T-helper 1 cell treated with Interleukin-12 subunit alpha and Interleukin-12 subunit beta and Interleukin-4 antibody, amounts not matched to agents 30 μg/mL and 1 μg/mL, for 36 hours (primary cell): ENCODE measurements around the gene SLC35B4.

Experiments used
- H3K27ac Mint-ChIP-seq: one replicate; pipeline ENCODE4 v1.8.0; 2021; ENCODE audit warnings: mild to moderate bottlenecking, mixed read lengths
- H3K27me3 Mint-ChIP-seq: one replicate; pipeline ENCODE4 v1.8.0; 2021; ENCODE audit warnings: low read depth, mixed read lengths
- H3K36me3 Mint-ChIP-seq: one replicate; pipeline ENCODE4 v1.8.0; 2021; ENCODE audit warnings: low read depth, mixed read lengths
- H3K4me1 Mint-ChIP-seq: one replicate; pipeline ENCODE4 v1.8.0; 2021; ENCODE audit warnings: low read depth, mixed read lengths
- H3K4me3 Mint-ChIP-seq: one replicate; pipeline ENCODE4 v1.8.0; 2021; ENCODE audit warnings: mild to moderate bottlenecking, moderate library complexity, mixed read lengths
- H3K9me3 Mint-ChIP-seq: one replicate; pipeline ENCODE4 v1.8.0; 2021; ENCODE audit warnings: mixed read lengths

The SLC35B4 gene

DNA sequence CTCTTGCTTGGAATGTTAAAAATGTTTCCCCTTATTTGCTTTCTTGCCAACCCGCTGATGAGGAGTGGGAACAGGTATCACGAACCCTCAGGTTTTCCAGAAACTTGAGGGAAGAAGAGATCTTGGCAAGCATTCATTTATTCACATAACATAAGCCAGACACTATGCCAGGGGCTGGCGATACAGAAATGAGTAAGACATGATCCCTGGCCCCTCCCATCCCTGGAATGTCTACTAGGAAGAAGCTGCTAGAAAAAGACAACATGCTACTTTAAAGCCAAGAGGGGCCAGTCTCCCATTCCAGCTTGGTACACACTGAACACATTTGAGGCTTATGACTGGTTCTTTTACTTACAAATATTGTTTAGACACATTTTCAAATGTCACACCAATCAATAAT is 26.4 kb downstream of the SLC35B4 start:
- H3K9me3 Mint-ChIP-seq, result no peaks in the 10 kb centered on the region
- no peak overlapping the region for H3K4me3 Mint-ChIP-seq
- H3K27me3 Mint-ChIP-seq, result no peaks in the 10 kb centered on the region
- H3K36me3 Mint-ChIP-seq, result peaks cover 10% of the 10 kb centered on the region
- H3K27ac Mint-ChIP-seq, result no peak overlapping the region
- H3K4me1 Mint-ChIP-seq, result no peaks in the 10 kb centered on the region

DNA sequence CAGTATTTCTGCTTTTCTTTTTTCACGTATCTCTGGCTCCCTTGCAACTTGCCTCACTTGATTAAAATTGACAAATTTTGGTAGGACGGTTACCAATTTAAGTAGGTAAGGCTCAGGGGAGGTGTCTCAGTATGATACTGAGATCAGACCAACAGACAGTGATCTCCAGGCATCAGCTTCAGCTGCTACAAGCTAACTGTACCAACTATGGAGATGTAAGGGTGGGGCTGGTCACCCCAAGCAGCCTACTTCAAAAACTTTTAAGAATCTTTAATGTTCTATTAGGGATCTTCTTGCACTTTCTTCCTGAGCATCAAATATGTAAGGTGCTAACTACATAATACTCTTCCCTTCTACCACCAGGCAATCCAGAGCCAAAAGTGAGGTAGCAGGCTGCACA is 26.9 kb downstream of the SLC35B4 start:
- Mint-ChIP-seq H3K4me1 (no peaks in the 10 kb centered on the region), H3K27ac (no peak overlapping the region), H3K36me3 (peaks cover 9% of the 10 kb centered on the region), H3K27me3 (no peaks in the 10 kb centered on the region), H3K4me3 (no peak overlapping the region), H3K9me3 (no peaks in the 10 kb centered on the region)

DNA sequence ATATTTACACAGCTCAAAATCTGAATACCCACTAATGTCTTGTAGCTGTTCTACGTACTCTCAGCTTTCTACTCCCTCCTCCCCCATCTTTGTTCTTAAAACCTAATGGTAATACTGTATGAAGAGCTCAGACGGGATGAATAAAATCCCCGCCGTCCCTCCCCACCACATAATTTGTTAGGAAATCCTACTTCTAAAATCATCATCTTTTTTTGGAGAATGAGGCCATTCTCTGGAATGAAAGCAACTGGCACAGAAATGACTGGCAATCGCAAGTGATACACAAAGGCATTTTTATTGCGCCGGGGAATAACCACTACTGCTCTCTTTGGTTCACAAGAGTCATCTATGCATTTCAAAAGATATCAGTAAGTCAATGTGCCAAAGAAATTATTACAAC is 27.3 kb downstream of the SLC35B4 start:
- Mint-ChIP-seq H3K4me3 (no peak overlapping the region), H3K36me3 (peaks cover 5% of the 10 kb centered on the region), H3K4me1 (no peaks in the 10 kb centered on the region), H3K27me3 (no peaks in the 10 kb centered on the region), H3K27ac (no peak overlapping the region), H3K9me3 (no peaks in the 10 kb centered on the region)

DNA sequence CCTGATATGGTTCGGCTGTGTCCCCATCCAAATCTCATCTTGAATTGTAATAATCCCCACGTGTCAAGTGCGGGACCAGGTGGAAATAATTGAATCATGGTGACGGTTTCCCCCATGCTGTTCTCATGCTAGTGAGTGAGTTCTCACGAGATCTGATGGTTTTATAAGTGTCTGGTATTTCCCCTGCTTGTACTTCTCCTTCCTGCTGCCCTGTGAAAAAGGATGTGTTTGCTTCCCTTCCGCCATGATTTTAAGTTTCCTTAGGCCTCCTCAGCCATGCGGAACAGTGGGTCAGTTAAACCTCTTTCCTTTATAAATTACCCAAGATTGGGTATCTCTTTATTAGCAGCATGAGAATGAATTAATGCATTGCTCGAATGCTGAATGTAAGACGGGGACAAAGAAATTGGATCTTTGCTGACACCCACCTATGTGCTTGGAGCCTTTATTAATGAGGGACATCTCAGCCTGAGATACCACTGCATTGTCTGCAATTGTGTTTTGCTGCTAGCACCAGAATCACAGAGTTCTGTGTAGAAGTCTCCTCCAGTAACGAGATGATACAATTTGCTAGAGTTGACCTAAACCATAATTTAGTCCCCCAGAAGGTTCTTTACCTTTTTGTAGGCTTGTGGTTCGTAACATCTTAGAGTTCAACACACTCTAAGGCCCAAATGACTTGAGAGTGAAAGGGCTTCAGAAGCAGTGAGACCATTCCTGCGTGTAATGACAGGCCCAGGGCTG is 28.6 kb downstream of the SLC35B4 start:
- Mint-ChIP-seq H3K27me3 (no peaks in the 10 kb centered on the region), H3K4me1 (no peaks in the 10 kb centered on the region), H3K36me3 (no peaks in the 10 kb centered on the region), H3K4me3 (no peak overlapping the region), H3K9me3 (no peaks in the 10 kb centered on the region), H3K27ac (no peak overlapping the region)

DNA sequence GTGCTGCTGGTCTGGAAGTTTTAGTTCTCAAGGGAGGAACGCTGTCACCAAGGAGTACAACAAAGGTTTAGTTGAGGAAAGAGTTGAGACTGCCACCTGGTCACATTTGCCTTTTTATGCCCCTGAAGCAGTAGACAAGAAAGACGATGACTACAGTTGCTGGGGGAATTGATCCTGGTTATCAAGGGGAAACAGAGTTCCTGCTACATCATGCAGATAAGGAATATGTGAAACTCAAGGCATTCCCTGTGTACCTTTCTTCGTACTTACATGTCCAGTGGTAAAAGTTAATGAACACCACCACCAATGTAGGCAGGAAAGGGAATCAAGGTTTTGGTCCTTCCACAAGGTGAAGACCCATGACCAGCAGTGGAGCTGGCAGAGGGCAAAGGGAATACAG is 31.8 kb downstream of the SLC35B4 start:
- Mint-ChIP-seq H3K4me1 (no peaks in the 10 kb centered on the region), H3K36me3 (no peaks in the 10 kb centered on the region), H3K27ac (no peak overlapping the region), H3K9me3 (no peaks in the 10 kb centered on the region), H3K4me3 (no peak overlapping the region), H3K27me3 (no peaks in the 10 kb centered on the region)

DNA sequence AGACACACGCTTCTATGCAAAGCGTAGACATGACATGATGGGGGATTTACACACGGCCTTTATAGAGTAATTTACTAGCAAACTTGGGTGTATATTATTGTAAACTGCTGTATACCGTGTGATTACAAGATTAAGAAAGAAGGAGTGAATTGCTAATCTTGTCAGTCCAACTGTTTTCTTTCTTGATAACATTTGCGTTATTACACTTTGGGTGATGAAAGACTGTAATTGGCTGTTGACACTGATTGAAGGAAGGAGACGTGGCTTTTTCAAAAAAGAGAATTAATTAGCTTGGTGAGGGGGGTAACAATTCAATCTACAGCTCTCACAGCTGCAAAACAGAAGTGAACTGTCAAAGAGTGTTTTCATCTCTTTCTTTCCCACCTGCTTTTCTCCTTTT is 32.7 kb downstream of the SLC35B4 start:
- H3K4me1 Mint-ChIP-seq, result no peaks in the 10 kb centered on the region
- H3K9me3 Mint-ChIP-seq, result no peaks in the 10 kb centered on the region
- no peaks in the 10 kb centered on the region for H3K36me3 Mint-ChIP-seq
- no peak overlapping the region for H3K27ac Mint-ChIP-seq
- H3K4me3 Mint-ChIP-seq, result no peak overlapping the region
- H3K27me3 Mint-ChIP-seq, result peaks cover 4% of the 10 kb centered on the region

DNA sequence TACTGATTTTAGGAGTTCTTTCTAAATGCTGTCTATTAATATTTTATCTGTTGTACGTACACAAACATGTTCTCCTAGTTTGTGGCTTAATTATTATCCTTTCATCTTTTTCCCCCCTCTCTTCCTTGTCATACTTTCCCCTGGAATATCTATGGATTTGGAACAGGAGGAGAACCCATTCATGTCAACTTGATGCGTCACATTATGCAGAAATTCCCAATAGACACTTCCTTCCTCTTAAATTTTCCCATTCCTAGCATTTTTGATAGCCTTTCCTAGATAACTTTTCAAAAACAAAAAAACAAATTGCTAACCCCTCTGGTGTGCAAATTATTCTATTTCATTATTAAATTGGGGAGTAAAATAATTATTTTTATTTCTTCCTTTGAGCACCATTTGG is 36.2 kb downstream of the SLC35B4 start:
- Mint-ChIP-seq H3K27me3 (peaks cover 10% of the 10 kb centered on the region), H3K27ac (no peak overlapping the region), H3K4me1 (no peaks in the 10 kb centered on the region), H3K9me3 (no peaks in the 10 kb centered on the region), H3K36me3 (no peaks in the 10 kb centered on the region), H3K4me3 (no peak overlapping the region)

DNA sequence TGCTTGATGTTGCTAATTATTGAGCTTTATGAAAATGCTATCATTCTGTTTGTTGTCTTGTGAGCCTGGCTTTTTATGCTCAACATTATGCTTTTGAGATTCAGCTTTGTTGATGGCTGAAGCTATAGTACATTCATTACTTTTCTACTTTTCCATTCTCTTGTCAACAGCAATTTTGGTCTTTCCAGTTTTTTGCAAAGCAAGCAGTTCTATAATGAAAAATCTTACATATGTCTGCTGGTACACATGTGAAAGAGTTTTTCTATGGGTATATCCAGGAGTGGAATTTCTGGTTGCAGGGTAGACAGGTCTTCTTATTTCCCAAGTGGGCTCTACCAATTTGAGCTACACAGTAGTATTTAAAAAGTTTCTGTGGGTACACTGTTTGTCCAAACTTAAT is 36.8 kb downstream of the SLC35B4 start:
- Mint-ChIP-seq H3K27ac (no peak overlapping the region), H3K36me3 (no peaks in the 10 kb centered on the region), H3K4me3 (no peak overlapping the region), H3K9me3 (no peaks in the 10 kb centered on the region), H3K27me3 (peaks cover 15% of the 10 kb centered on the region), H3K4me1 (no peaks in the 10 kb centered on the region)

DNA sequence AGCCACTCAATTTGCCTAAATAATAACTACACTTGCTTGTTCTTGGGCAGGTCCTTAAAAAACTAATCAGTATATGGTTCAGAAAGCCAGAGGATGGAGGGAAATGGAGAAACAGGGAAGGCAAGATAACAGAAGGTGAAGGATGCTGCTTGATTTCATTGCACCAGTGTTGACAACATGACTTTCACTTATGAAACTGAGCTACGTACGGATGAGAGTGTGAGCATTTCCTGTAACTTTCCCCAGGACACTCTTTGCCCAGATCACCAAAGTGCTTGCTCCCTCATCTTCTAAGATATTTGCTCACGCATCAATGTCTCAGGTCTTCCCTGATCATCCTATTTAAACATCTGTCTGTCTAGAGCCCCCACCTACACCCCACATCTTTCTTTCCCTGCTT is 37.4 kb downstream of the SLC35B4 start:
- Mint-ChIP-seq H3K4me3 (no peak overlapping the region), H3K9me3 (no peaks in the 10 kb centered on the region), H3K27me3 (peaks cover 17% of the 10 kb centered on the region), H3K4me1 (no peaks in the 10 kb centered on the region), H3K27ac (no peak overlapping the region), H3K36me3 (no peaks in the 10 kb centered on the region)

DNA sequence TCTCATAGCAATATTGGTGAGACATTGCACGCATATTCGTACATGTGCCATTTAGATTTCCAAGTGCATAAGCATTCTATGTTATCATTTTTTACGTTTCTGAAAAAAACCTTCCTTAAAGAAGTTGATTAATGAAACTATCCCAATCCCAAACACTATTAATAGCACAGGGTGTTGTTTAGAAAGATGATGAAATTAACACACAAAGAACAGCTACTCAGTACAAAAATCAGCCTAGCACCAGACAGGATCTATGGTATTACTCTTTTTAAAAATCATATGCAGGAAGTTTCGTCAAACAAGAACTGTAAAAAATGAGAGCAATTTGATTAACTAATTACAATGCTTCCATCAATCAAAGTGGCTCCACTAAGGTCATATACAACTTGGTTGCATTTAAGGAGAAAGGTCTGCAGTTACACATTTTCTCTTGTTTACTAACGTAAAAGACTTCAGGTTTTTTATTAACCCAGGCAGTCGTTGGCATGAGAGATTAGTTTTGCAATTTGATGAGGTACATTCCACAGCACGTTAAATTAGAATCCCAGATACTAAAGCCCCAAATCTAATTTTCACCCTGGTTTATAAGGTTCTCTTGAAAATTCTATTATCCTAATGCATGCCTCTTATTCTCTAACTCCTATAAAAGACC is 38.1 kb downstream of the SLC35B4 start:
- no peaks in the 10 kb centered on the region for H3K4me1 Mint-ChIP-seq

DNA sequence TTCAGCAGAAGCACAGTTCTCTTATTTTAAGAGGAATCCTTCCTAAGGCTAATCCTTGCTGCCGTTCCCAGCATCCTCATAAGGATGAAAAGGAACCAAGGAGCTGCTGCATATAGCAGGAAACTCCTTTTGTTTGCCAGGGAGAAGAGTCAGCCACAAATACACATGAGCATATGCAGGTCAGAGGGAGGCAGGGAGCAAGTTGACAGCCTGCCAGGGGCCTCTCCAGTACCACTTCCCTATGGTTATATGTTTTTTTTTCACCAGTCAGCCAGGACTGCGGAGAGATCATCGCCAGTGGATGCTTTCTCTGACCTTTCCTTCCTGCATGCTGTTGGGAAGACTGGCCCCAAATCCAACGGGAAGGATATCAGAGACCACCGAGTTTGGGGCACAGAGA is 39.8 kb downstream of the SLC35B4 start:
- Mint-ChIP-seq H3K4me1 (no peaks in the 10 kb centered on the region), H3K9me3 (no peaks in the 10 kb centered on the region), H3K27ac (no peak overlapping the region), H3K4me3 (no peak overlapping the region), H3K27me3 (peaks cover 22% of the 10 kb centered on the region), H3K36me3 (no peaks in the 10 kb centered on the region)

More for the DNA sequence above, 38.1 kb downstream of the SLC35B4 start:
- Mint-ChIP-seq H3K27ac (no peak overlapping the region), H3K36me3 (no peaks in the 10 kb centered on the region), H3K27me3 (peaks cover 17% of the 10 kb centered on the region), H3K9me3 (no peaks in the 10 kb centered on the region), H3K4me3 (no peak overlapping the region)

DNA sequence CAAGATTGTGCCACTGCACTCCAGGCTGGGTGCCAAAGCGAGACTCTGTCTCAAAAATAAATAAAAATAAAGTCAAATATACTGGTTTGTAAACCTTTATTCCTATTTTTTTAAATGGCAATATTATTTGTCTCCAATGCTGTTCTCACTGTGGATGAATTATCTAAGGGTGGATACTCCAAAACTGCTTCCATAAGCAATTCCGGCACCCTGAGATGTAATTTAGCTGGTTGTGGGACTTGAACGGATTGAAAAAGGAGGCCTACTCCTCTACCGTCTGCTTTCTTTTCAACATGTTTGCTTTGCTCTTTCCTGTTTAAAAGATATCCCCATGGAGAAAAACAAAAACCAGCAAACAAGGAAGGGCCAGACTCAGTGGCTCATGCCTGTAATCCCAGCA is 54.4 kb downstream of the SLC35B4 start:
- Mint-ChIP-seq H3K4me3 (no peak overlapping the region), H3K4me1 (no peaks in the 10 kb centered on the region), H3K9me3 (peaks cover 9% of the 10 kb centered on the region), H3K27me3 (no peaks in the 10 kb centered on the region), H3K27ac (no peak overlapping the region), H3K36me3 (no peaks in the 10 kb centered on the region)

DNA sequence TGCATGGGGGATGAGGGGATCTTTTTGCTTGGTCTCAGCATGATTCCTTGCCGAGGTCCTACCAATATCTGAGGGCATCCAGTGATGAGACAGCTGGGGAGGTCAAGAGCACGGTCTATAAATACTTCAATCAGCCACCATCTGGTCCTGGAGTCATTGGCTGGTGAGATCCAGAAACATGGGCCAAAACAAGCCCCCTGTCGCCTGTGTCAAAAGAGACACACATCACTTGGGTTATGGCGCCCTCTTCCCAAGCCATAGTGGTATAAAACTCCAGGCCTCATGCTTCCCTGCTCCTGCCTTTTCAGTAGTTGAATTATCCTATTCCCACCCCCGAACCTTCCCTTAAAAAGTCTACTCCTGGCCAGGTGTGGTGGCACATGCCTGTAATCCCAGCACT is 60.9 kb downstream of the SLC35B4 start:
- no peak overlapping the region for H3K27ac Mint-ChIP-seq
- H3K4me3 Mint-ChIP-seq, result no peak overlapping the region
- no peaks in the 10 kb centered on the region for H3K36me3 Mint-ChIP-seq
- H3K27me3 Mint-ChIP-seq, result no peaks in the 10 kb centered on the region
- no peaks in the 10 kb centered on the region for H3K9me3 Mint-ChIP-seq
- H3K4me1 Mint-ChIP-seq, result no peaks in the 10 kb centered on the region

DNA sequence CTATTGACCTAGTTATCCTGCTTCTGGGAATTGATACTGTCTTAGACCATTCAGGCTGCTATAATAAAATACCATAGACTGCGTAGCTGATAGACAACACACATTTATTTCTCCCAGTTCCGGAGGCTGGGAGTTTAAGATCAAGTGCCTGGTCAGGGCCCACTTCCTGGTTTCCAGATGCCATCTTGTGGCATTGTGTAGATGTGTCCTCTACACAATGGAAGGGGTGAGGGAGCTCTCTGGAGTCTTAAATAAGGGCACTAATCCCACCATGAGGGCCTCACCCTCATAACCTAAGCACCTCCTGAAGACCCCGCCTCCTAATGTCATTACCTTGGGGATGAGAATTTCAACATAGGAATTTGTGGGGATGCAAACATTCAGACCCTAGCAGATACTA is 62.4 kb downstream of the SLC35B4 start:
- H3K4me3 Mint-ChIP-seq, result no peak overlapping the region
- H3K27ac Mint-ChIP-seq, result no peak overlapping the region
- H3K27me3 Mint-ChIP-seq, result no peaks in the 10 kb centered on the region
- no peaks in the 10 kb centered on the region for H3K4me1 Mint-ChIP-seq
- no peaks in the 10 kb centered on the region for H3K36me3 Mint-ChIP-seq
- H3K9me3 Mint-ChIP-seq, result no peaks in the 10 kb centered on the region

DNA sequence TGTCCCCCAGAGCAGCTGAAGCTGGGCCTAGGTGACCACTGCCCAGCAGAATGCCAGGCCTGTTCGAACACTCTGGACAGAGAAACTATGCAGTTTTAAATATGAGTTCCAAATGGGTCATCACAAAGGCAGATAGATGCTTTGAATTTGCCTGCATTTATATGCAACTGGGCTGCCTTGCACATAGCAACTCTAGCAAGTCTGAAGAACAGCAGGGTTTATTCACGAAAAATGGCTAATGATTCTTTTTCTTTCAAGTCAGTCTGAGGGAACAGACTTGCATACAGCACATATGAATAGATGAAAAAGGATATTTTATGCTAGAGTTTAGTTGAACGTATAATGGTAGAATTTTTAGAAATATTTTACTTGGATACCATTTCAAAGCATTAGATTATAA is 68.5 kb downstream of the SLC35B4 start:
- Mint-ChIP-seq H3K36me3 (no peaks in the 10 kb centered on the region), H3K27me3 (peaks cover 5% of the 10 kb centered on the region), H3K27ac (no peak overlapping the region), H3K9me3 (no peaks in the 10 kb centered on the region), H3K4me3 (no peak overlapping the region), H3K4me1 (no peaks in the 10 kb centered on the region)
